GM12878 (cell line): ENCODE measurements around the gene CCDC197. TPM values are rescaled to one million over a fixed set of nuclear protein-coding genes. Genes with fewer than 3 reads are reported as not detected.

Source experiments
- ATF2 ChIP-seq: IDR thresholded peaks from 2 replicates; pipeline ENCODE4 v1.6.1; 2012; ENCODE audit warnings: low read length, inconsistent platforms
- ATF7 ChIP-seq: fragments of 450-650 bp; IDR thresholded peaks from 2 replicates; pipeline ENCODE4 v1.6.1; 2016; ENCODE audit warnings: low read depth, mild to moderate bottlenecking
- BCL3 ChIP-seq: IDR thresholded peaks from 2 replicates; pipeline ENCODE4 v1.6.1; 2011; ENCODE audit warnings: borderline replicate concordance, low read depth, mild to moderate bottlenecking, moderate library complexity, low read length; ENCODE audit not compliant: insufficient read depth, poor library complexity, severe bottlenecking
- BMI1 ChIP-seq: fragments of 450-650 bp; IDR thresholded peaks from 2 replicates; pipeline ENCODE4 v1.6.1; 2016; ENCODE audit warnings: mild to moderate bottlenecking, moderate library complexity, borderline replicate concordance
- BRCA1 ChIP-seq: IDR thresholded peaks from 2 replicates; pipeline ENCODE4 v1.6.1; 2011; ENCODE audit warnings: low read depth, low read length, improper control_type of control experiment
- CEBPZ ChIP-seq: fragments of 150-350 bp; IDR thresholded peaks from 2 replicates; pipeline ENCODE4 v1.6.1; 2016; ENCODE audit warnings: low read depth, low read length
- EP300 ChIP-seq, 2 experiments: fragments of 150-350 bp in 1 of 2; IDR thresholded peaks; 2 replicates each; pipeline ENCODE4 v1.6.1; 2011 to 2012; ENCODE audit warnings: low read depth in 2 of 2, low read length in 2 of 2, borderline replicate concordance in 1 of 2, improper control_type of control experiment in 1 of 2, inconsistent platforms in 1 of 2; ENCODE audit not compliant: control insufficient read depth in 1 of 2
- HDAC2 ChIP-seq: fragments of 200-600 bp; sonication (generic); IDR thresholded peaks from 2 replicates; pipeline ENCODE4 v1.6.1; 2017
- IKZF1 ChIP-seq: fragments of 450-650 bp; conservative IDR thresholded peaks from 2 replicates; pipeline ENCODE4 v1.6.1; 2017; ENCODE audit warnings: antibody characterized with exemption, mild to moderate bottlenecking
- KLF5 ChIP-seq: fragments of 450-650 bp; IDR thresholded peaks from 2 replicates; pipeline ENCODE4 v1.6.1; 2014; ENCODE audit warnings: mild to moderate bottlenecking; ENCODE audit not compliant: partially characterized antibody
- MEF2B ChIP-seq: fragments of 450-650 bp; IDR thresholded peaks from 2 replicates; pipeline ENCODE4 v1.6.1; 2018; ENCODE audit warnings: mild to moderate bottlenecking, moderate library complexity; ENCODE audit not compliant: partially characterized antibody, poor library complexity, severe bottlenecking
- NBN ChIP-seq: fragments of 450-650 bp; IDR thresholded peaks from 2 replicates; pipeline ENCODE4 v1.6.1; 2016
- NFYB ChIP-seq: IDR thresholded peaks from 2 replicates; pipeline ENCODE4 v1.6.1; 2011; ENCODE audit warnings: low read depth, mild to moderate bottlenecking, low read length, improper control_type of control experiment, moderate library complexity; ENCODE audit not compliant: insufficient read depth
- NRF1 ChIP-seq: conservative IDR thresholded peaks from 2 replicates; pipeline ENCODE4 v1.6.1; 2011; ENCODE audit warnings: mild to moderate bottlenecking, low read depth, low read length, improper control_type of control experiment
- RELA ChIP-seq: fragments of 450-650 bp; IDR thresholded peaks from 2 replicates; pipeline ENCODE4 v1.8.0; 2014; ENCODE audit warnings: borderline replicate concordance; ENCODE audit not compliant: partially characterized antibody
- SMARCA5 ChIP-seq: fragments of 450-650 bp; IDR thresholded peaks from 2 replicates; pipeline ENCODE4 v1.6.1; 2017; ENCODE audit warnings: mild to moderate bottlenecking
- STAT3 ChIP-seq: IDR thresholded peaks from 2 replicates; pipeline ENCODE4 v1.6.1; 2011; ENCODE audit warnings: low read depth, low read length, improper control_type of control experiment
- TCF3 ChIP-seq: IDR thresholded peaks from 2 replicates; pipeline ENCODE4 v1.6.1; 2012; ENCODE audit warnings: low read depth, mild to moderate bottlenecking, low read length, borderline replicate concordance; ENCODE audit not compliant: insufficient read depth
- ZNF24 ChIP-seq: fragments of 450-650 bp; IDR thresholded peaks from 2 replicates; pipeline ENCODE4 v1.6.1; 2017; ENCODE audit warnings: antibody characterized with exemption, mild to moderate bottlenecking
- ZNF687 ChIP-seq: fragments of 450-650 bp; IDR thresholded peaks from 2 replicates; pipeline ENCODE4 v1.6.1; 2017; ENCODE audit warnings: mild to moderate bottlenecking, moderate library complexity
- polyA plus RNA-seq, 11 experiments: library from polyadenylated mRNA; depleted of rRNA in 4 of 11; unstranded in 6 of 11; stranded (reverse) in 5 of 11; fragments of >200 nt; fragmentation: Nextera tagmentation in 4 of 11; fragmentation: Illumina TruSeq in 1 of 11; extraction: Ambion mirVana in 4 of 11; extraction: Trizol in 1 of 11; gene quantifications; 1 replicate in 1 of 11; 2 replicates in 10 of 11; pipeline versions ENCODE4 v1.2.1 to v1.2.3, GENCODE V29; 2011 to 2016; ENCODE audit warnings: inconsistent platforms in 2 of 11, missing spikeins in 2 of 11, low read depth in 1 of 11
- total RNA-seq, 4 experiments: library from RNA; depleted of rRNA in 3 of 4; stranded (reverse); fragments of >200 nt in 3 of 4; fragmentation: Illumina TruSeq in 1 of 4; extraction: Trizol in 1 of 4; gene quantifications; 2 replicates each; pipeline versions ENCODE4 v1.2.1 to v1.2.3, GENCODE V29; 2013 to 2021

The CCDC197 gene
- total and polyA plus RNA-seq, 10 of the 15 experiments (the other 5 are each of a cell fraction or from before 2014, with no cell fraction given) = 0.12 TPM; not detected in 9

GRCh38 chr14:93975791-93976476 is 21.2 kb upstream of the CCDC197 start (continued):
- TF ChIP-seq BCL3 (no peak), ZNF687 (peak; percentile 83), ATF7 (peak; percentile 51; the same call in 1 of the 2 replicates), KLF5 (no peak), HDAC2 (no peak), ATF2 (no peak), NFYB (no peak), RELA (no peak), MEF2B (peak; percentile 86), TCF3 (no peak), STAT3 (peak; percentile 58; the same call in 1 of the 2 replicates), ZNF24 (peak; percentile 96), NRF1 (no peak), BMI1 (no peak), NBN (peak; percentile 61; the same call in 1 of the 2 replicates), BRCA1 (no peak), CEBPZ (no peak), EP300 (IDR thresholded peaks at IDR 0.05; ENCODE audit: borderline replicate concordance in 1 of 2, control insufficient read depth in 1 of 2, low read depth in 2 of 2, low read length in 2 of 2) (peak; percentile 52 to 59; a peak in 3 of 4 replicates), SMARCA5 (peak; percentile 73), IKZF1 (peak; percentile 74)
